ENCODE measurements around the gene CLMP.

CLMP gene

DNA sequence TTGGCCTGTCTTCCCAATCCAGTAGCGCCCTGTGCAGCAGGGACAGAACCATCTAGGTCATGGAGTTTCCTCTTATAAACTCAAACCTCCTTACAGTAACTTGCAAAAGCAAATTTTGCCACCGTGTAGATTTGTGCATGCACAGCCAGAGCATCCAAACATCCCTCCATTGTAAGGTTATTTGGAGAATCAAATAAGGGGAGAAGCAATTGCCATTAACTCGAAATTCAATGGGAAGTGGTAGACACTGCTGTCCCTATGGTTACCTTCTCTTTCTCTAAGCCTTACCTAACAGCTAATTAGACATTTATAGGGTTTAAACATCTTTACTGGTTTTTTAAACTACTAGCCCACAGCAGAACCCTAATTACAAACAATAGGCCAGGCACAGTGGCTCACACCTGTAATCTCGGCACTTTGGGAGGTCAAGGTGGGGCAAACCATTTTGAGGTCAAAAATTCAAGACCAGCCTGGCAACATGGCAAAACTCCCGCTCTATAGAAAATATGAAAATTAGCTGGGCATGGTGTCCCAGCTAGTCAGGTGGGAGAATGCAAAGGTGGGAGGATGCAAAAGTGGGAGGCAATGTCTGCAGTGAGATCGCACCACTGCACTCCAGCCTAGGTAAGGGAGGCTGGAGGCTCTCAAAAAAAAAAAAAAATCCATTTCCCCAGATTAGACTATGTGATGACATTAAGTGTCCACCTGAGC lies 139.7 kb downstream of the CLMP start:
- peaks cover 42 to 68% of the 10 kb centered on the region in 2 donors for H3K36me3 ChIP-seq (replicated peaks in 1 of 2; ENCODE audit: control insufficient read depth in 2 of 2, insufficient read depth in 2 of 2, low read length in 2 of 2)

DNA sequence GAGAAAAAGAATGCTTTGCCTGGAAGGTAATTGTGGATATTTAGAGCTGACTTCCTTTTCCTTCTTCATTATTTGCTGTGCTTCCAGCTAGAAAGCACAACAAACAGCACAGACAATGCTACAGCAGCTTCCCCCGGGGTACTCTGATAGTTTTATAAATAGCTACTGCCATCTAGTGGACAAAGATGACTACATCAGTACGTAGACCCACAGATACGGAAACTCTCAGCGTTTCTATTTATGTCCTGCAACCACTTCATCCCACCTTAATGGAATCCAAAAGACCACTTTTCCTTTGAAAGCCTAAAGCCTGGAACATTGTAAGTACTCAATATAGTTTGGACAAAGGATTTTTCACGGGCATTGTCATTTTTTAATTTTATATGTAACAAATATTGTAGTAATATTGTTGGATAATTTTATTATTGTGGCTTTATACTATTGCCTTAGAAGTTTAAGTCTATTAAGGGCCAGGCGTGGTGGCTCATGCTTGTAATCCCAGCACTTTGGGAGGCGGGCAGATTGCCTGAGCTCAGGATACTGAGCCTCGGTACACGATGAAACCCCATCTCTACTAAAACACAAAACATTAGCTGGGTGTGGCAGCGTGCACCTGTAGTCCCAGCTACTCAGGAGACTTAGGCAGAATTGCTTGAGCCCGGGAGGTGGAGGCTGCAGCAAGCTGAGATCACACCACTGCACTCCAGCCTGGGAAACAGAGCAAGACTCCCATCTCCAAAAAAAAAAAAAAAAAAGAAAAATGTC lies 140.6 kb downstream of the CLMP start:
- Histone ChIP-seq H3K79me1 (ENCODE audit: low read depth, low read length) (no peaks in the 10 kb centered on the region), H3K4me2 (ENCODE audit: insufficient read depth, low read length, poor library complexity, severe bottlenecking) (no peak overlapping the region), H3K9ac (ENCODE audit: low read depth, low read length, poor library complexity) (no peak overlapping the region), H2BK120ac (ENCODE audit: low read depth, low read length) (no peak overlapping the region), H2AK5ac (ENCODE audit: low read depth, low read length) (no peak overlapping the region), H3K4me3 (ENCODE audit: low read length in 2 of 2) (no peak overlapping the region), H2BK12ac (ENCODE audit: low read length) (no peak overlapping the region), H3K4ac (ENCODE audit: low read length) (no peak overlapping the region), H2BK15ac (ENCODE audit: low read length) (no peak overlapping the region), H3K18ac (ENCODE audit: low read length) (no peak overlapping the region), H2AFZ (ENCODE audit: low read length) (no peak overlapping the region), H3K23ac (ENCODE audit: low read depth, low read length, poor library complexity) (no peak overlapping the region), H3K27ac (replicated peaks; ENCODE audit: low read length) (no peak overlapping the region), H4K8ac (ENCODE audit: low read depth, low read length) (no peak overlapping the region), H2BK5ac (ENCODE audit: low read length) (no peak overlapping the region), H3K14ac (ENCODE audit: low read length) (no peak overlapping the region), H3K36me3 (replicated peaks in 1 of 2; ENCODE audit: control insufficient read depth in 2 of 2, insufficient read depth in 2 of 2, low read length in 2 of 2) (peaks cover 34 to 60% of the 10 kb centered on the region in 2 donors), H4K91ac (ENCODE audit: low read depth, low read length, poor library complexity) (no peak overlapping the region), H3K27me3 (ENCODE audit: control insufficient read depth in 3 of 3, insufficient read depth in 3 of 3, low read depth in 1 of 3, low read length in 3 of 3) (no peaks in the 10 kb centered on the region), H3K9me3 (replicated peaks in 1 of 2; ENCODE audit: control insufficient read depth in 2 of 2, insufficient read depth in 1 of 2, low read depth in 1 of 2, low read length in 2 of 2) (no peaks in the 10 kb centered on the region), H3K4me1 (ENCODE audit: control insufficient read depth in 2 of 2, insufficient read depth in 1 of 2, low read depth in 1 of 2, low read length in 2 of 2) (peaks cover 0 to 8% of the 10 kb centered on the region in 2 donors)
- no CpG with 5 or more reads among the region's 11 CpGs for WGBS, 2 donors (ENCODE audit: extremely low coverage in 2 of 2, insufficient read length in 2 of 2, insufficient replicate concordance in 1 of 2)
- DNase-seq (ENCODE audit: low spot score): peak; percentile 64

More for the DNA sequence above, 139.7 kb downstream of the CLMP start:
- no peak overlapping the region for H4K8ac ChIP-seq (ENCODE audit: low read depth, low read length)
- H2BK120ac ChIP-seq (ENCODE audit: low read depth, low read length): no peak overlapping the region
- H2BK15ac ChIP-seq (ENCODE audit: low read length): no peak overlapping the region
- H3K9me3 ChIP-seq (replicated peaks in 1 of 2; ENCODE audit: control insufficient read depth in 2 of 2, insufficient read depth in 1 of 2, low read depth in 1 of 2, low read length in 2 of 2): no peaks in the 10 kb centered on the region
- no peak overlapping the region for H3K4ac ChIP-seq (ENCODE audit: low read length)
- H2BK5ac ChIP-seq (ENCODE audit: low read length): no peak overlapping the region
- no peak overlapping the region for H3K9ac ChIP-seq (ENCODE audit: low read depth, low read length, poor library complexity)
- no peak overlapping the region for H2BK12ac ChIP-seq (ENCODE audit: low read length)
- no peak overlapping the region for H3K23ac ChIP-seq (ENCODE audit: low read depth, low read length, poor library complexity)
- no CpG with 5 or more reads among the region's 6 CpGs for WGBS, 2 donors (ENCODE audit: extremely low coverage in 2 of 2, insufficient read length in 2 of 2, insufficient replicate concordance in 1 of 2)
- H3K4me3 ChIP-seq (ENCODE audit: low read length in 2 of 2): no peak overlapping the region
- no peak overlapping the region for H4K91ac ChIP-seq (ENCODE audit: low read depth, low read length, poor library complexity)
- no peaks in the 10 kb centered on the region for H3K79me1 ChIP-seq (ENCODE audit: low read depth, low read length)
- peaks cover 2 to 16% of the 10 kb centered on the region in 2 donors for H3K4me1 ChIP-seq (ENCODE audit: control insufficient read depth in 2 of 2, insufficient read depth in 1 of 2, low read depth in 1 of 2, low read length in 2 of 2)
- H3K27ac ChIP-seq (replicated peaks; ENCODE audit: low read length): peak overlapping the region; percentile 36
- no peak overlapping the region for H3K14ac ChIP-seq (ENCODE audit: low read length)
- no peak overlapping the region for H2AFZ ChIP-seq (ENCODE audit: low read length)
- no peak overlapping the region for H2AK5ac ChIP-seq (ENCODE audit: low read depth, low read length)
- no peaks in the 10 kb centered on the region for H3K27me3 ChIP-seq (ENCODE audit: control insufficient read depth in 3 of 3, insufficient read depth in 3 of 3, low read depth in 1 of 3, low read length in 3 of 3)
- no peak overlapping the region for H3K4me2 ChIP-seq (ENCODE audit: insufficient read depth, low read length, poor library complexity, severe bottlenecking)
- DNase-seq (ENCODE audit: low spot score): no peak
- H3K18ac ChIP-seq (ENCODE audit: low read length): no peak overlapping the region

DNA sequence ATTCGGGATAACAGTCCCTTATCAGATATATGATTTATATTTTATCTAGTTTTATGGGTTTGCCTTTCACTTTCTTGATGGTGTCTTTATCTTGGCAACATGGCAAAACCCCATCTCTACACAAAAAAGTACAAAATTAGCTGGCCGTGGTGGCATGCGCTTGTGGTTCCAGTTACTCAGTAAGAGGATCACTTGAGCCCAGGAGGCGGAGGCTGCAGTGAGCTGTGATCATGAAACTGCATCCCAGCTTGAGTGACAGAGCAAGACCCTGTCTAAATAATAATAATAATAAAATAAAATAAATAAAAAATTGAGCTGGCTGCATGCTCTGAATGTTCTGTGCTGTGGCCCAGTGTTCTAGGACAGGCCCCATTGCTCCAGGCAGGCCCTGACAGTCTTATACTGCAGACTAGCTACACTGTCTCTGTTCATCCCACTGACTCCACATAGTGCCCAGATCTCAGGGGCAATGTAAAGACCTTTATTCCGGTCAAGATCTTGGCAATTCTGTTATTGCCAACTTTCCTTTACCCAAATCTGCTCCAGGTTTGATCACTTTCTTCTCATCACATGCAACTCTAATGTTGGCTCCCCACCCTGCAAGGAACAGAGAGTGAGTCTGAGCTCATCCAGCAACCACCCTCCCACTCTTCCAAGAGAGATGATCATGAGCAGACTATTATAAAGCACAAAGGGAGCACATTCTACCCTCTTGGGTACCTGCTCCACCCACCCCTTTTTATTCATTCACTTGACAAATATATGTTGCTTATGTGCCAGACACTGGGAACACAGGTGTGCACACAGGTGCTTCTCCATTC lies 141.9 kb downstream of the CLMP start:
- no peak for DNase-seq (ENCODE audit: low spot score)
- no peak overlapping the region for H3K23ac ChIP-seq (ENCODE audit: low read depth, low read length, poor library complexity)
- H2AFZ ChIP-seq (ENCODE audit: low read length): no peak overlapping the region
- H3K4me2 ChIP-seq (ENCODE audit: insufficient read depth, low read length, poor library complexity, severe bottlenecking): no peak overlapping the region
- no peaks in the 10 kb centered on the region for H3K9me3 ChIP-seq (replicated peaks in 1 of 2; ENCODE audit: control insufficient read depth in 2 of 2, insufficient read depth in 1 of 2, low read depth in 1 of 2, low read length in 2 of 2)
- H3K27me3 ChIP-seq (ENCODE audit: control insufficient read depth in 3 of 3, insufficient read depth in 3 of 3, low read depth in 1 of 3, low read length in 3 of 3): no peaks in the 10 kb centered on the region
- no peaks in the 10 kb centered on the region for H3K4me1 ChIP-seq (ENCODE audit: control insufficient read depth in 2 of 2, insufficient read depth in 1 of 2, low read depth in 1 of 2, low read length in 2 of 2)
- no peak overlapping the region for H4K8ac ChIP-seq (ENCODE audit: low read depth, low read length)
- no peak overlapping the region for H2AK5ac ChIP-seq (ENCODE audit: low read depth, low read length)
- H2BK15ac ChIP-seq (ENCODE audit: low read length): no peak overlapping the region
- no peaks in the 10 kb centered on the region for H3K79me1 ChIP-seq (ENCODE audit: low read depth, low read length)
- no peak overlapping the region for H3K4me3 ChIP-seq (ENCODE audit: low read length in 2 of 2)
- WGBS, 2 donors (ENCODE audit: extremely low coverage in 2 of 2, insufficient read length in 2 of 2, insufficient replicate concordance in 1 of 2): no CpG with 5 or more reads among the region's 5 CpGs
- no peak overlapping the region for H4K91ac ChIP-seq (ENCODE audit: low read depth, low read length, poor library complexity)
- no peak overlapping the region for H3K18ac ChIP-seq (ENCODE audit: low read length)
- no peak overlapping the region for H2BK12ac ChIP-seq (ENCODE audit: low read length)
- peaks cover 21 to 46% of the 10 kb centered on the region in 2 donors for H3K36me3 ChIP-seq (replicated peaks in 1 of 2; ENCODE audit: control insufficient read depth in 2 of 2, insufficient read depth in 2 of 2, low read length in 2 of 2)
- H3K14ac ChIP-seq (ENCODE audit: low read length): no peak overlapping the region
- H3K27ac ChIP-seq (replicated peaks; ENCODE audit: low read length): no peak overlapping the region
- no peak overlapping the region for H3K9ac ChIP-seq (ENCODE audit: low read depth, low read length, poor library complexity)
- no peak overlapping the region for H2BK120ac ChIP-seq (ENCODE audit: low read depth, low read length)
- no peak overlapping the region for H3K4ac ChIP-seq (ENCODE audit: low read length)
- H2BK5ac ChIP-seq (ENCODE audit: low read length): no peak overlapping the region

Data from neuronal stem cell (in vitro differentiated cells).